ENCODE results near the gene SERPINH1.
"Not testable (repeated sequence)": the region's sequence is repeated elsewhere in the genome, so short reads cannot be mapped to it uniquely, and the experiment has no call there.

SERPINH1 gene

GRCh38 chr11:75578977-75579376 lies 16.9 kb downstream of the SERPINH1 start:
- no peaks in the 10 kb centered on the region for H3K9me3 ChIP-seq (ENCODE audit: control insufficient read depth, low read length)
- no peak overlapping the region for H3K4me3 ChIP-seq (ENCODE audit: extremely low read depth, insufficient read depth, low read length, poor library complexity, severe bottlenecking)
- H3K36me3 ChIP-seq (ENCODE audit: control insufficient read depth, insufficient read depth, low read length): peaks cover 6% of the 10 kb centered on the region
- no peak overlapping the region for H3K27ac ChIP-seq (ENCODE audit: low read depth, low read length, severe bottlenecking)
- peaks cover 15% of the 10 kb centered on the region for H3K4me1 ChIP-seq (ENCODE audit: control insufficient read depth, insufficient read depth, low read length, poor library complexity, severe bottlenecking)
- no CpG with 5 or more reads among the region's 1 CpG for WGBS, 2 experiments (ENCODE audit: insufficient coverage in 2 of 2)

- no peaks in the 10 kb centered on the region for H3K9me3 ChIP-seq (ENCODE audit: control insufficient read depth, low read length)
- no peaks in the 10 kb centered on the region for H3K36me3 ChIP-seq (ENCODE audit: control insufficient read depth, insufficient read depth, low read length)
- H3K4me3 ChIP-seq (ENCODE audit: extremely low read depth, insufficient read depth, low read length, poor library complexity, severe bottlenecking): no peak overlapping the region
- WGBS, 2 experiments (ENCODE audit: insufficient coverage in 2 of 2): 100% methylated on average over 1 of the region's 1 CpG; no CpG with 5 or more reads in 1 of the 2 experiments
- H3K4me1 ChIP-seq (ENCODE audit: control insufficient read depth, insufficient read depth, low read length, poor library complexity, severe bottlenecking): peaks cover 22% of the 10 kb centered on the region
- no peak overlapping the region for H3K27ac ChIP-seq (ENCODE audit: low read depth, low read length, severe bottlenecking)
These were observed 17.8 kb downstream of the SERPINH1 start for GRCh38 chr11:75579841-75580240.

- Histone ChIP-seq H3K27ac (ENCODE audit: low read depth, low read length, severe bottlenecking) (peak overlapping the region; percentile 93), H3K4me1 (ENCODE audit: control insufficient read depth, insufficient read depth, low read length, poor library complexity, severe bottlenecking) (peaks cover 20% of the 10 kb centered on the region), H3K9me3 (ENCODE audit: control insufficient read depth, low read length) (no peaks in the 10 kb centered on the region), H3K4me3 (ENCODE audit: extremely low read depth, insufficient read depth, low read length, poor library complexity, severe bottlenecking) (peak overlapping the region; percentile 61), H3K36me3 (ENCODE audit: control insufficient read depth, insufficient read depth, low read length) (no peaks in the 10 kb centered on the region)
- 75 to 79% methylated on average over 2 to 4 of the region's 4 CpGs for WGBS, 2 experiments (ENCODE audit: insufficient coverage in 2 of 2)
These were observed 20.4 kb downstream of the SERPINH1 start for GRCh38 chr11:75582506-75582894.

- Histone ChIP-seq H3K9me3 (ENCODE audit: control insufficient read depth, low read length) (no peaks in the 10 kb centered on the region), H3K4me1 (ENCODE audit: control insufficient read depth, insufficient read depth, low read length, poor library complexity, severe bottlenecking) (peaks cover 20% of the 10 kb centered on the region), H3K27ac (ENCODE audit: low read depth, low read length, severe bottlenecking) (peak overlapping the region; percentile 93), H3K4me3 (ENCODE audit: extremely low read depth, insufficient read depth, low read length, poor library complexity, severe bottlenecking) (peak overlapping the region; percentile 61), H3K36me3 (ENCODE audit: control insufficient read depth, insufficient read depth, low read length) (no peaks in the 10 kb centered on the region)
- WGBS, 2 experiments (ENCODE audit: insufficient coverage in 2 of 2): 1 to 5% methylated on average over 39 to 55 of the region's 68 CpGs
These were observed 21.1 kb downstream of the SERPINH1 start for GRCh38 chr11:75582895-75583717.

- Histone ChIP-seq H3K4me1 (ENCODE audit: control insufficient read depth, insufficient read depth, low read length, poor library complexity, severe bottlenecking) (peaks cover 20% of the 10 kb centered on the region), H3K9me3 (ENCODE audit: control insufficient read depth, low read length) (no peaks in the 10 kb centered on the region), H3K4me3 (ENCODE audit: extremely low read depth, insufficient read depth, low read length, poor library complexity, severe bottlenecking) (peak overlapping the region; percentile 61), H3K36me3 (ENCODE audit: control insufficient read depth, insufficient read depth, low read length) (no peaks in the 10 kb centered on the region), H3K27ac (ENCODE audit: low read depth, low read length, severe bottlenecking) (peak overlapping the region; percentile 93)
- WGBS, 2 experiments (ENCODE audit: insufficient coverage in 2 of 2): 37 to 43% methylated on average over 25 to 31 of the region's 42 CpGs
These were observed 21.9 kb downstream of the SERPINH1 start for GRCh38 chr11:75583718-75584658.

GRCh38 chr11:75584659-75585292 lies 22.7 kb downstream of the SERPINH1 start:
- H3K4me3 ChIP-seq (ENCODE audit: extremely low read depth, insufficient read depth, low read length, poor library complexity, severe bottlenecking); H3K36me3 ChIP-seq (ENCODE audit: control insufficient read depth, insufficient read depth, low read length); H3K9me3 ChIP-seq (ENCODE audit: control insufficient read depth, low read length): not testable (repeated sequence)
- Histone ChIP-seq H3K27ac (ENCODE audit: low read depth, low read length, severe bottlenecking) (peak overlapping the region; percentile 93), H3K4me1 (ENCODE audit: control insufficient read depth, insufficient read depth, low read length, poor library complexity, severe bottlenecking) (peaks cover 20% of the 10 kb centered on the region)
- WGBS, 2 experiments (ENCODE audit: insufficient coverage in 2 of 2): 88 to 94% methylated on average over 11 to 12 of the region's 12 CpGs

- H3K4me1 ChIP-seq (ENCODE audit: control insufficient read depth, insufficient read depth, low read length, poor library complexity, severe bottlenecking): peaks cover 20% of the 10 kb centered on the region
- H3K4me3 ChIP-seq (ENCODE audit: extremely low read depth, insufficient read depth, low read length, poor library complexity, severe bottlenecking): no peak overlapping the region
- no peak overlapping the region for H3K27ac ChIP-seq (ENCODE audit: low read depth, low read length, severe bottlenecking)
- 87 to 98% methylated on average over 8 of the region's 8 CpGs for WGBS, 2 experiments (ENCODE audit: insufficient coverage in 2 of 2)
- H3K36me3 ChIP-seq (ENCODE audit: control insufficient read depth, insufficient read depth, low read length): no peaks in the 10 kb centered on the region
- no peaks in the 10 kb centered on the region for H3K9me3 ChIP-seq (ENCODE audit: control insufficient read depth, low read length)
These were observed 23.2 kb downstream of the SERPINH1 start for GRCh38 chr11:75585293-75585670.

GRCh38 chr11:75586395-75586794 lies 24.3 kb downstream of the SERPINH1 start:
- Histone ChIP-seq H3K4me1 (ENCODE audit: control insufficient read depth, insufficient read depth, low read length, poor library complexity, severe bottlenecking) (peaks cover 20% of the 10 kb centered on the region), H3K4me3 (ENCODE audit: extremely low read depth, insufficient read depth, low read length, poor library complexity, severe bottlenecking) (no peak overlapping the region)
- WGBS, 2 experiments (ENCODE audit: insufficient coverage in 2 of 2): 90 to 91% methylated on average over 3 of the region's 3 CpGs

GRCh38 chr11:75588051-75588481 lies 26.0 kb downstream of the SERPINH1 start:
- WGBS, 2 experiments (ENCODE audit: insufficient coverage in 2 of 2): 88 to 89% methylated on average over 5 to 6 of the region's 6 CpGs
- no peak overlapping the region for H3K27ac ChIP-seq (ENCODE audit: low read depth, low read length, severe bottlenecking)
- no peaks in the 10 kb centered on the region for H3K9me3 ChIP-seq (ENCODE audit: control insufficient read depth, low read length)
- H3K4me1 ChIP-seq (ENCODE audit: control insufficient read depth, insufficient read depth, low read length, poor library complexity, severe bottlenecking): peaks cover 8% of the 10 kb centered on the region
- no peak overlapping the region for H3K4me3 ChIP-seq (ENCODE audit: extremely low read depth, insufficient read depth, low read length, poor library complexity, severe bottlenecking)
- H3K36me3 ChIP-seq (ENCODE audit: control insufficient read depth, insufficient read depth, low read length): no peaks in the 10 kb centered on the region

More at GRCh38 chr11:75586395-75586794, 24.3 kb downstream of the SERPINH1 start:
- no peaks in the 10 kb centered on the region for H3K36me3 ChIP-seq (ENCODE audit: control insufficient read depth, insufficient read depth, low read length)
- H3K9me3 ChIP-seq (ENCODE audit: control insufficient read depth, low read length): no peaks in the 10 kb centered on the region
- no peak overlapping the region for H3K27ac ChIP-seq (ENCODE audit: low read depth, low read length, severe bottlenecking)

- Histone ChIP-seq H3K9me3 (ENCODE audit: control insufficient read depth, low read length) (no peaks in the 10 kb centered on the region), H3K4me3 (ENCODE audit: extremely low read depth, insufficient read depth, low read length, poor library complexity, severe bottlenecking) (no peak overlapping the region), H3K4me1 (ENCODE audit: control insufficient read depth, insufficient read depth, low read length, poor library complexity, severe bottlenecking) (peaks cover 6% of the 10 kb centered on the region), H3K36me3 (ENCODE audit: control insufficient read depth, insufficient read depth, low read length) (no peaks in the 10 kb centered on the region), H3K27ac (ENCODE audit: low read depth, low read length, severe bottlenecking) (no peak overlapping the region)
- 90% methylated on average over 6 to 7 of the region's 7 CpGs for WGBS, 2 experiments (ENCODE audit: insufficient coverage in 2 of 2)
These were observed 27.0 kb downstream of the SERPINH1 start for GRCh38 chr11:75589051-75589450.
